ENCODE results near the gene PNPT1. TPM values are rescaled to one million over a fixed set of nuclear protein-coding genes. Genes with fewer than 3 reads are reported as not detected.
"Not testable (repeated sequence)": the region's sequence is repeated elsewhere in the genome, so short reads cannot be mapped to it uniquely, and the experiment has no call there.

Gene PNPT1
- total RNA-seq (10 to 100 TPM in 7 of 9 donors, 1 to 10 TPM in 2; 7.0 to 30.0 (median 23.5) TPM), polyA plus RNA-seq (10 to 100 TPM in 2 of 3 donors, 1 to 10 TPM in 1; 9.8 to 35.7 (median 12.5) TPM)
- long read RNA-seq, donor 1, full-length matches to known transcripts: 4 of 9 reads
- long read RNA-seq, donor 1, partial matches to known transcripts: 5 of 9 reads
- long read RNA-seq, donor 1, other reads (novel, unspliced or antisense): 0 of 9 reads
- long read RNA-seq, donor 2, partial matches to known transcripts: 5 of 5 reads
- long read RNA-seq, donor 2, other reads (novel, unspliced or antisense): 0 of 5 reads
- long read RNA-seq, donor 3, full-length matches to known transcripts: 3 of 3 reads
- long read RNA-seq, donor 3, partial matches to known transcripts: 0 of 3 reads
- long read RNA-seq, donor 3, other reads (novel, unspliced or antisense): 0 of 3 reads
- long read RNA-seq, donor 4, full-length matches to known transcripts: 7 of 15 reads
- long read RNA-seq, donor 4, partial matches to known transcripts: 7 of 15 reads
- long read RNA-seq, donor 4, other reads (novel, unspliced or antisense): 1 of 15 reads
- long read RNA-seq, donor 5, full-length matches to known transcripts: 27 of 40 reads
- long read RNA-seq, donor 5, partial matches to known transcripts: 1 of 40 reads
- long read RNA-seq, donor 5, other reads (novel, unspliced or antisense): 12 of 40 reads
- long read RNA-seq, donor 6, full-length matches to known transcripts: 3 of 8 reads
- long read RNA-seq, donor 6, partial matches to known transcripts: 1 of 8 reads
- long read RNA-seq, donor 6, other reads (novel, unspliced or antisense): 4 of 8 reads
- long read RNA-seq, donor 7, full-length matches to known transcripts: 1 of 1 reads
- long read RNA-seq, donor 7, partial matches to known transcripts: 0 of 1 reads
- long read RNA-seq, donor 7, other reads (novel, unspliced or antisense): 0 of 1 reads
- long read RNA-seq, donor 8, full-length matches to known transcripts: 7 of 12 reads
- long read RNA-seq, donor 8, partial matches to known transcripts: 5 of 12 reads
- long read RNA-seq, donor 8, other reads (novel, unspliced or antisense): 0 of 12 reads
- long read RNA-seq, donor 9, full-length matches to known transcripts: 3 of 3 reads
- long read RNA-seq, donor 9, partial matches to known transcripts: 0 of 3 reads
- long read RNA-seq, donor 9, other reads (novel, unspliced or antisense): 0 of 3 reads
- long read RNA-seq, donor 10, full-length matches to known transcripts: 2 of 2 reads
- long read RNA-seq, donor 10, partial matches to known transcripts: 0 of 2 reads
- long read RNA-seq, donor 10, other reads (novel, unspliced or antisense): 0 of 2 reads

DNA sequence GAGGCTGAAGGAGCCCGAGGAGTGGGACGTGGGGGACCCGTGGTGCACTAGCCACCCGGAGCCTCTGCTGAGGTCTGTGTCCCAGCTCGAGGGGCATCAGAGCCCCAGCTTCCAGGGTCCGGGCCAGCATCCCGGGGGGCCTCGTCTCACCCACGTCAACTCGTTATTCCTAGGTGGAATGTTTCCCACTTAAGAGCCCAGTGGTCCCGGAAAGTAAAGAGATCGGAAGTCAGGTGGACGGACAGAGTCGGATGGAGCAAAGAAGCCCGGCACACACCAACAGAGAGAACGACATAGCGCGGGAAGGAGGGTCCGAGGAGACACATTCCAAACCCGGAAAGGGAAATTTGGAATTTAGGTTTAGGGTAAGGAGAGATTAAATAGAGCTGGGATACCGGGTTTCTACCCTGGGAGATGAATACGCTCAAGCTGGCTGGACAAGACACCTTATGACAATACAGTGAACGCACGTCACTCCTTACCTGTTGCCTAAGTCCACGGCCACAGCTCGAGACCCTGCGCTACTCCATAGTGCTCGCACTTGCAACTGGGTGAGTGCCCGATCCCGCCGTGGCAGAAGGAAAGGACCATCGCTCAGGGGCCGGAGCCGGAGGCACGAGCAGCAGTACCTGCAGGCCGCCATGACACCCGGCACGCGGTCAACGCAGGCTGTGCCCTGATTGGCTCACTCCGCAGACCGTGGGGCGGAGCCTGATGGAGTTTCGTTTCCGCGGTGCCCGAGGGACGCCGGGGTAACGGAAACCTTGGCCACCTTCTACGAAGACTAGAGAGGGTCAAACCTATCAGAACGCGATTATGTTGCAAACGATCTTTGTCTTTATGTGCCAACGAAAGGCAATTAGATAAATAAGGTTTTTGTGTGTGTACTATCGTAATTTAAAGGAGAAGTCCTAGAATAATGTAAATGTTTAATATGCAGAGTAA lies at the start of gene PNPT1:
TSS of gene PNPT1 (minus strand) at position 664 of the 945 bp plus-strand sequence. CDS start at position 643, 21 bp downstream.
- H3K27ac ChIP-seq: peak within 1 kb of the TSS in 1 of 5 donors; percentile 15
- peak in 1 of 2 donors; percentile 33 for TF ChIP-seq POLR2A (IDR thresholded peaks at IDR 0.05)
- TF ChIP-seq CTCF (IDR thresholded peaks at IDR 0.05): no peak

GRCh38 chr2:55742996-55743395 lies 49.4 kb upstream of the PNPT1 start:
- no peak for DNase-seq
- Histone ChIP-seq H3K27ac (no peak overlapping the region), H3K36me3 (replicated peaks in 1 of 2) (no peaks in the 10 kb centered on the region), H3K4me3 (no peak overlapping the region), H3K4me1 (replicated peaks in 1 of 2) (no peaks in the 10 kb centered on the region), H3K9me3 (replicated peaks in 1 of 3) (no peaks in the 10 kb centered on the region), H3K27me3 (peaks cover 4% of the 10 kb centered on the region)
- intact Hi-C loops (cut with DNase I): no loop called here
- WGBS, 4 donors: 68 to 79% (median 73%) methylated on average over 3 of the region's 3 CpGs
- no peak for TF ChIP-seq CTCF (IDR thresholded peaks at IDR 0.05)
- no peak for TF ChIP-seq POLR2A (IDR thresholded peaks at IDR 0.05)

More for the DNA sequence above, at the start of gene PNPT1:
- Histone ChIP-seq H3K4me1 (replicated peaks in 1 of 2) (peaks cover 9 to 14% of the 10 kb centered on the region in 2 donors), H3K36me3 (replicated peaks in 1 of 2) (no peaks in the 10 kb centered on the region), H3K27me3 (no peaks in the 10 kb centered on the region), H3K9me3 (replicated peaks in 1 of 3) (no peaks in the 10 kb centered on the region), H3K4me3 (peak within 1 kb of the TSS; percentile 63 to 83 (median 70))
- DNase-seq: peak; percentile 94 to 97 (median 96)
- WGBS, 4 donors: 0 to 1% (median 1%) methylated on average over 35 to 56 of the region's 56 CpGs
- intact Hi-C loops (cut with DNase I): no loop called here

- H3K27me3 ChIP-seq; H3K4me1 ChIP-seq (replicated peaks in 1 of 2); H3K9me3 ChIP-seq (replicated peaks in 1 of 3); H3K36me3 ChIP-seq (replicated peaks in 1 of 2); DNase-seq; H3K27ac ChIP-seq; H3K4me3 ChIP-seq; intact Hi-C loops (cut with DNase I): not testable (repeated sequence)
- 72 to 88% (median 82%) methylated on average over 5 of the region's 5 CpGs for WGBS, 4 donors
Observed at GRCh38 chr2:55736019-55736536, 42.4 kb upstream of the PNPT1 start.

Data from adrenal gland (tissue), 19 donors.